HG02588 (cell line): ENCODE results near the gene HEBP1.
"Not testable (repeated sequence)": the region's sequence is repeated elsewhere in the genome, so short reads cannot be mapped to it uniquely, and the experiment has no call there.

Experiments used
- ATAC-seq: cut with Tn5 transposase; IDR thresholded peaks from one replicate; pipeline ENCODE4 v1.9.1; 2021; ENCODE audit warnings: mild to moderate bottlenecking, moderate library complexity; ENCODE audit not compliant: unreplicated experiment

Gene HEBP1

DNA sequence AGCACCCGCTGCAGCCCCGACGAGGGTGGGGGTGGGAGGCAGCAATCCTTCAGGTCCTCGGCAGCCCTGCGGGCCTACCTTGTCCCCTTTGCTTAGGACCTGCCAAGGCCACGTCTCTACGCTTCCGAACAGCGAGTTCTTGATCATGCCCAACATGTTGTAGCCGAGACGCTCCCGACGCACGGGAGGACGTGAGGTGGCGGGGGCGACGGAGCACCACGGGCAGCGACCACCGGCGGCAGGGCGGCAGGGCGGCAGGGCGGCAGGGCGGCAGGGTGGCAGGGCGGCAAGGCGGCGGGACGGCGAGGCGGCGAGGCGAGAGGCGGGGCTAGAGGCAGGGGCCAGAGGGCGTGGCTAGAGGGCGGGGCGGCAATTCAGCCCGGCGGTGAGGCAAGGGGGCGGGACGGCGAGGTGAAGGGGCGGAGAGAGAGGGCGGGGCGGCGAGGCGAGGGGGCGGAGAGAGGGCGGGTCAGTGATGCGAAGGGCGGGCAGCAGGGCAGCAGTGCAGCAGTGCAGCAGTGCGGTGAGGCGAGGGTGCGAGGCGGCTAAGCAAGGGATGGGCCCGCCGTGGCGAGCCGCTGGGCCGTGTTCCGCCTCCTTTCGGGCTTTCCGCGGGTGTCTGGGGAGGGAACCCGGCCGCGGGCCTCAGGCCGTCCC lies at the start of gene HEBP1:
HEBP1 (minus strand) TSS at position 307 of the 657 bp plus-strand sequence; CDS start at position 156, 151 bp downstream.
- peak; percentile 78 for ATAC-seq

- ATAC-seq: no peak
Observed at GRCh38 chr12:13049816-13050215, 49.8 kb upstream of the HEBP1 start.

DNA sequence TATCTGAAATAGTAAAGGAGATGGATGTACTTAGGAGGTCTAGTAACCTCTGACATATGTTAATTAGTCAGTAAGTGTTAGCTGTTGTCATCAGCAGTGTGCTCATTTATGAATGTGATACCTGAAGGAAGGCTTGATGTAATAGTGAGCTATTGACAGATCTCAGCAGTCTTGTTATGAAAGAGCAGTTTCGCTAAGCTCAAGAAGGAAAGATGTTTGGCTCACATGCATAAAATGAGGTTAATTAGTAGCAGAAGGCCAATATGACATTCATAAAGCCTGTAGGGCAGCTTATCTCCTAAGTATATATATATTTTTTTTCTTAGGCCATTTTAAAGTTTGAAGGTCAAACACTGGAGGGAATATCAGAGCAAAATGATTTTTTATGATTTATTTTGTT lies 46.9 kb upstream of the HEBP1 start:
- peak; percentile 42 for ATAC-seq

DNA sequence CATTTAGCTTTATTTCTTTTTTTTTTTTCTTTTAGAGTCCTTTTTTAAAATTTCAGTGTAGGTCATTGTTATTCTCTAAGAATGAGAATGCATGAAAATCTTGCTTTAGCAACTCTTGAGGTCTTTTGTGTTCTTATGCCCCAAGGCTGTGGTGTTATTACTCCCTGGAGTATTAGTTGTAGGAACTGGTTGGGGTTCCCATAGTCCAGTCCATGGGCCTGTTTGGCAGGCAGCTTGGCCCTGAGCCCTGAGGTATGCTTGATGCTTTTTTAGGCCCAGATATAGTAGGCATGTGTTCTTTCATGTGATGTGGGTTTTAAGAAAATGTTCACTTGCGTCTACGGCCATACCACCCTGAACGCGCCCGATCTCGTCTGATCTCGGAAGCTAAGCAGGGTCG lies 45.8 kb upstream of the HEBP1 start:
- ATAC-seq: no peak

DNA sequence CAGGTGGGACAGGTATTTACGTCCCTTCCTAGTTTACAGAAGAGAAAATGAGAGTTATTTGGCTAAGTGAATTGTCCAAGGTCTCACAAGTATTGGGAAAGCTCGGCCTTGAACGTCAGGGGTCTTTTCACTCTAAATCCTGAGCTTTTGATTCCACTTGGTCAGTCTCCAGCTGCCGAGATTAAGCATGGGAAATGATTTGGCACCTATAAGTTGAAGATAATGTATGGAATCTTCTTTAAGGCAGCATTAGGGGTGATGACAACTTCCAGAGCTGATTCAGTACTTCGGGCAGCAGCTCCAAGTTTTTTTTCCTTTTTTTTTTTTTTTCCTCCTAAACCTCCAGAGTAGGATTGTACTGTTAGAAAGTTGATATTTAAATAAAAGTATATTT lies 44.8 kb upstream of the HEBP1 start:
- no peak for ATAC-seq

DNA sequence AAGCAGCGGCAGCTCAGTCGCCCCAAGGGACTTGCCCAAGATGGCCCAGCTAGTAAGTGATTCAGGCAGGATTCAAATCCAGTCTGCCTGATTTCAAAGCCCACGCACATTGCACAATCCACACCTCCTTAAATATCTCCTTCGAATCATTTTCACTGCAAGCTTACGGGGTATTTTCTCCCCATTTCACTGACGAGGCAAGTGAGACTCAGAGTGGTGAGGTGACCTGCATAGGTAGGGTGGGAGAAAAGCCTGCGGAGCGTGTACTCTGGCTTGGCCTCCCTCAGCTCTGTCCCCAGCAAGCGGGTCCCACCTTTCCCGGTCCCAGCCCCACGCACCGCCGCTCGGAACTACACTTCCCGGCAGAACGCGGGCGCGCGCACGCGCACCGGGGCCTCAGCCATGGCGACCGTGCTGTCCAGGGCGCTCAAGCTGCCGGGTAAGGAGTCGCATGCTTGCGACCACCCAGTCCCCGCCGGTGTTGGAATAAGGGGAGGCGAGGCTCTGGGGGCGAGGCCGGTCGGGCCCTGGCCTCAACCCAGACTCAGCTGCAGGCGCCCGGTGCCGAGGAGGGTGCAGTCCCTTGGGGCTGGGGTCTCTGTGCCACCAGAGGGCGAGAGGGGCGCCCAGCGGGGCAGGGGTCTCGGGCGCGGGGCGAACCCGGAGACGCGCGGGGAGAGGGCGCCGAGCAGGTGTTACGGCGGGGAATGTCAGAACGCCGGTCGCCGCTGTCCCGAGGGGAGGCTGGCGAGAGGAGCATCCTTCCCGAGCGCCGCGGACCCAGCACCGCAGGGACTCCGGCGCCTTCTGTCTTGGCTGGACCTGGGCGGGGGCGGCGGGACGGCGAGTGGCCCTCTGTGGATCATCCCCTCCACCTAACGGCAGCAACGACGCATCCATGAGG lies 44.2 kb upstream of the HEBP1 start, which contains the start of gene FAM234B:
FAM234B (plus strand) TSS at position 380 of the 904 bp plus-strand sequence; CDS start at position 403, 23 bp downstream.
- peak; percentile 90 for ATAC-seq

DNA sequence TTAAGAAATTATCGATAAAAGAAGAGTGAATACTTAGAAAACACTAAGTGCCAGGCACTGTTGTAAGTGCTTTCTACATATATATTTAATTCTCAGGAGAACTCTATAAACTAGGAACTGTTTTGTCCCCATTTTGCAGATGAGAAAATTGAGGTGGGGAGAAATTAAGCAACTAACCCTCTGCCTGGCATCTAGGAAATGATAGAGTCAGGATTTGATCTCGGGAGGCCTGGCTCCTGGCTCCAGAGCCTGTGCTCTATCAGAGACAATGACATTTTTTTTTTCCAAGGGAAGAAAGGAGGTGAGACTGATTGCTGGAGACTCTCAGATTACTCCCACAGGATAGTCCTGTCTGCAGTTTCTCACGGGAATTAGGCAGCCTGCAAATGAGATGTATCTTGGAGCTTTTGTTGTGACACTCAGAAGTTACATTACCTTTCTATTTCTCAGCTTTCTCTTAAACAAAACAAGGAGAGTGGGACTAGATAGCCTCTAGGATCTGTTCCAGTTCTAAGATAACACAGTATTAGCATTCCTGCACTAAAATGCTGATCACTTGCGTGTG lies 42.7 kb upstream of the HEBP1 start:
- ATAC-seq: no peak

GRCh38 chr12:13041224-13041623 lies 41.2 kb upstream of the HEBP1 start:
- ATAC-seq: no peak

GRCh38 chr12:13039328-13039956 lies 39.4 kb upstream of the HEBP1 start:
- no peak for ATAC-seq

DNA sequence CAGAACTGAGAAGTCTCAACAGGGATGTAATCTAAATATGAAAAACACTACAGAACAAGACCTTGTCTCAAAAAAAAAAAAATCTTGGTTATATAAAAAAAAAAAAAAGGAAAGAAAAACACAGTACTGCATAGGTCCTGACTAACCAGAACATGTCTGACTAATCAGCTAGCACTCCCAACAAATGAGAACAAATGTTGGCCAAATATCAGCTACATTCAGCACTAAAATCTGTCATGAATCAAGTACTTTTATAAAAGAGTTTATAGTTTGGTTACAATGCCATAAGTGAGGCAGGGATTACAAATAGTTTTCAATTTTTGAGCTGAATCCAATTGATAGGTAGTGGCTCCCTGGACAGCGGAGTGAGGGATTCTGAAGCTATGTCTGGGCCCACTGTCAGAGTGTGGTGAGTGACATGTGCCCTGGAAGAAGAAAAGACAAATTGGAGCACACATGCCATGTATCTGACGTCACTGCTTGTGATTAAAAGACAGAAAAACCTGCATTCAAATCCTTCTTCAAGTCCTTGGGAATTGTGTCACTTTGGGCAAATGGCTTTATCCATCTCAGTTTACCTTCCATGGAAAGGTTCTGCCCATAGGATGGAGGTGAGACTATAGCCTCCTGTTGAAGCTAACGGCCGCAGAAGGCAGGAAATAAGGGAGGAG lies 38.6 kb upstream of the HEBP1 start:
- no peak for ATAC-seq

DNA sequence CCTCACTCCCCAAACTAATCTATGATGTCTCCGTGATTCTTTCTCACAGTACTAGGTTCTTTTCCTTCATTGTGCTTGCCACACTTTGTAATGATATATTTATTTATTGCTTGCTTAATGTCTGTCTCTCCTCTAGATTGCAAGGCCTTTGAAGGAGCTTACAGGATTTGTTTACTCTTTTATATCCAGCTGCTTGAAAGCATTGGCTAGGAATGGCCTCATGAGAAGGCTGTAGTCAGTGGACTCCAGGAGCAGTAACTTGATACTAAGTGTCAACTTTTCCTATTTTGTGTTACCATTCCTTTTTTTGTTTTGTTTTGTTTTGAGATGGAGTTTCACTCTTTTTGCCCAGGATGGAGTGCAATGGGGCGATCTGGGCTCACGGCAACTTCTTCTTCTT lies 36.8 kb upstream of the HEBP1 start:
- no peak for ATAC-seq

DNA sequence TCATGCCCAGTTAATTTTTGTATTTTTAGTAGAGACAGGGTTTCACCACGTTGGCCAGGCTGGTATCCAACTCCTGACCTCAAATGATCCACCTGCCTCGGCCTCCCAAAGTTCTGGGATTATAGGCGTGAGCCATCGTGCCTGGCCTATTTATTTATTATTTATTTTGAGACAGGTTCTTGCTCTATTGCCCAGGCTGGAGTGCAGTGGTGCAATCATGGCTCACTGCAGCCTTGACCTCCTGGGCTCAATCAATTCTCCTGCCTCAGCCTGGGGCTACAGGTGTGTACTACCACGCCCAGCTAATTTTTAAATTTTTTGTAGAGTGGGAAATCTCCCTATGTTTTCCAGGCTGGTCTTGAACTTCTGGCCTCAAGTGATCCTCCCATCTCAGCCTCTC lies 35.3 kb upstream of the HEBP1 start:
- not testable (repeated sequence) for ATAC-seq

DNA sequence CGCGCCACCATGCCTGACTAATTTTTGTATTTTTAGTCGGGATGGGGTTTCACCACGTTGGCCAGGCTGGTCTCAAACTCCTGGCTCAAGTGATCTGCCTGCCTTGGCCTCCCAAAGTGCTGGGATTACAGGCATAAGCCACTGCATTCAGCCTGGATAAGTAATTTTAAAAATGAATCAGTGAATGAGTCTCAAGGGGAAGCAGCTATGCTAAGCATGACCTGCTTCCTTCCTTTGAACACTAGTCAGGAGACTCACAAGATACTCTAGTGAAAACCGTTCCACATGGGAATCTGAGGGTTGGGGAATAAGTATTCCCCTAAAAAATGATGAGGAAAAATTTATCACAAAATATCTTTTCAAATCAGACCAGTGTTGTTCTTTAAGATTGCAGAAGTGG lies 33.4 kb upstream of the HEBP1 start:
- ATAC-seq: no peak

DNA sequence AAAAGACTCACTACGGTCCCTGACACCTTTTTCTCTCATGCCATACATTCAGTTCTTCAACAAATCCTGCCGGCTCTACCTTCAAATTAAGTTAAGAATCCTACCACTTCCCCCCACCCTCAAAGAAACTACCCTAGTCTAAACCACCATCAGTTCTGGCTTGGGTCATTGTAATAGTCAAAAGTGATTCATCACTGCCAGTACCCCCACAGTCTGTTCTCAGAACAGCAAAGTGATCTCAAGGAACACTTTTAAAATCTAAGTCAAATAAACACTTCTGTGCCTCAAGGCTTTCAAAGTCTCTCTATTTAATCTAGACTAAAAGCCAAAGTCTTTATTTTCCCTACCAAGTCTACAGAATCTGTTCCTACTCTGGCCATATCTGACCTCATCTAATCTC lies 32.1 kb upstream of the HEBP1 start:
- ATAC-seq: no peak

GRCh38 chr12:13030541-13031291 lies 30.7 kb upstream of the HEBP1 start:
- ATAC-seq: no peak

DNA sequence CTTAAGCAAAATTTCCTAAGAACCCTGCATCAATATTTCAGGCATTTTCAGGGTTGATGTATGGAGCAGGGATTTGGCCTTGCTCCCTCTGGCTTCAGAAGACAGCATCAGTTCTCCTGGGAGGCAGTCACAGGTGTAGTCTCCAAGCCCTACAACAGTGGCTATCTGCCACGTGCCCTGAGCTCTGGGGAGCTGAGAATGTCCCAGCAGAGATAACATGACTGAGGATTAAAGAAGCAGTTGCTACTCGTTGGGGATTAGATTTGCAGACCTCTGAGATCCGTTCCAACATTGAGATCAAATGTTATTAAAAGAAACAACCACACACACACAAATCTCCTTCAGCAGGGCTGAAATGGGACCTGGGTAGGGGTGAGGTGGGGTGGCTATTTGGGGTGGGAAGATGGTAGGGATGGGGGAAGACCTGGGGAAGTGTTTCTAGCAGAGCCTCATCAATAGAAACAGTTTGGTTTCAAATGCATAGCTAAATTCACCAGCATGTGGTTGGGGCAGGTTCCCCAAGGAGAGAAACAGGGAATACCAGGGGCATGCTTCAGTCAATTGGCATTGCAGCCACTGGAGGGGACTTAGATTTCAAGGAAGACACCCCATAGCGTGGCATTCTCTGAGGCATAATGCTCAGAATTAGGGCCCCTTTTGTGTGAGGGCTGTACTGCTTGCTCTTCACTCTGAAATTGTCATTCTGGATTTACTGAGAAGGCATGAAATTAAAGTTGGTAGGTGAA lies 28.9 kb upstream of the HEBP1 start:
- ATAC-seq: no peak

GRCh38 chr12:13027508-13027907 lies 27.4 kb upstream of the HEBP1 start:
- ATAC-seq: no peak

- ATAC-seq: no peak
Observed at GRCh38 chr12:13027032-13027431, 27.0 kb upstream of the HEBP1 start.

- no peak for ATAC-seq
Observed at GRCh38 chr12:13026286-13026685, 26.2 kb upstream of the HEBP1 start.
